Measurements from ENCODE around the gene MPL. TPM values are rescaled to one million over a fixed set of nuclear protein-coding genes. Genes with fewer than 3 reads are reported as not detected.
A peak's percentile ranks its signal among the peaks of the same experiment; 100 is the strongest.

Gene MPL
- total RNA-seq, 1 donor: not detected

DNA sequence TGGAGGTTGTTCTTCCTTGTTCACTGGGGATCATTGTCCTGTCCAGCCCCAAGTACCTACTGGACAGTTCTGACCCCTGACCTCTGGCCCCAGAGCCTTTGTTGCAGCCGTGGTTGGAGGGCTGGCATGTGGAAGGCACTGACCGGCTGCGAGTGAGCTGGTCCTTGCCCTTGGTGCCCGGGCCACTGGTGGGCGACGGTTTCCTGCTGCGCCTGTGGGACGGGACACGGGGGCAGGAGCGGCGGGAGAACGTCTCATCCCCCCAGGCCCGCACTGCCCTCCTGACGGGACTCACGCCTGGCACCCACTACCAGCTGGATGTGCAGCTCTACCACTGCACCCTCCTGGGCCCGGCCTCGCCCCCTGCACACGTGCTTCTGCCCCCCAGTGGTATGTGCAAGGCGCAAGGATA, 25.4 kb upstream of the MPL start:
- TF ChIP-seq, protein P1, sequence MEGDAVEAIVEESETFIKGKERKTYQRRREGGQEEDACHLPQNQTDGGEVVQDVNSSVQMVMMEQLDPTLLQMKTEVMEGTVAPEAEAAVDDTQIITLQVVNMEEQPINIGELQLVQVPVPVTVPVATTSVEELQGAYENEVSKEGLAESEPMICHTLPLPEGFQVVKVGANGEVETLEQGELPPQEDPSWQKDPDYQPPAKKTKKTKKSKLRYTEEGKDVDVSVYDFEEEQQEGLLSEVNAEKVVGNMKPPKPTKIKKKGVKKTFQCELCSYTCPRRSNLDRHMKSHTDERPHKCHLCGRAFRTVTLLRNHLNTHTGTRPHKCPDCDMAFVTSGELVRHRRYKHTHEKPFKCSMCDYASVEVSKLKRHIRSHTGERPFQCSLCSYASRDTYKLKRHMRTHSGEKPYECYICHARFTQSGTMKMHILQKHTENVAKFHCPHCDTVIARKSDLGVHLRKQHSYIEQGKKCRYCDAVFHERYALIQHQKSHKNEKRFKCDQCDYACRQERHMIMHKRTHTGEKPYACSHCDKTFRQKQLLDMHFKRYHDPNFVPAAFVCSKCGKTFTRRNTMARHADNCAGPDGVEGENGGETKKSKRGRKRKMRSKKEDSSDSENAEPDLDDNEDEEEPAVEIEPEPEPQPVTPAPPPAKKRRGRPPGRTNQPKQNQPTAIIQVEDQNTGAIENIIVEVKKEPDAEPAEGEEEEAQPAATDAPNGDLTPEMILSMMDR (IDR thresholded peaks at IDR 0.05; ENCODE audit: insufficient read depth, low read length): no peak
- no peak overlapping the region for H3K4me3 ChIP-seq (ENCODE audit: low read depth, low read length)
- DNase-seq (ENCODE audit: low read depth): no peak

DNA sequence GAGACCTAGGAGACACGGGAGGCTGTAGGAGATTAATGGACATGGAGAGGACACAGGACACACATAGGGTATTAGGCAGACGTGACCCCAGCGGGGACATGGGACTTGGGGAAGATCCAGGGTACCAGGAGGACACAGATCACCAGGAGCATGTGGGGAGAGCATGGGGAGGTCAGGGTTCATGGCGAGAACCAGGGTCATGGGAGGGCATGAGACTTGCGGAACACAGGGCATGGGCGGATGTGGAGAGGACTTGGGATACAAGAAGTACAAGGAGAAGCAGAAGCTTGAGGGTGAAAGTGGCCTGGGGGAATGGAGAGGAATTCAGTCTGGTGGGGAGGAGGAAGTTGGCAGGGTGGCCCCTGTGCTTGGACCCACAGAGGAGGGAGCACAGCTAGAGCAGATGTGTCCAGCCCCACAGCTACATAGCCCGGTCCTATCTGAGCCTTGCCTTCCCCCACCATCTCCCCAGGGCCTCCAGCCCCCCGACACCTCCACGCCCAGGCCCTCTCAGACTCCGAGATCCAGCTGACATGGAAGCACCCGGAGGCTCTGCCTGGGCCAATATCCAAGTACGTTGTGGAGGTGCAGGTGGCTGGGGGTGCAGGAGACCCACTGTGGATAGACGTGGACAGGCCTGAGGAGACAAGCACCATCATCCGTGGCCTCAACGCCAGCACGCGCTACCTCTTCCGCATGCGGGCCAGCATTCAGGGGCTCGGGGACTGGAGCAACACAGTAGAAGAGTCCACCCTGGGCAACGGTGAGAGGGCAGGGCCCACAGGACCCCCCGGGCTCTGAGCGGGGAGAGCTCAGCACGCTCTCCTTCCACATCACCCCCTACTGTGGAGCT, 24.7 kb upstream of the MPL start:
- TF ChIP-seq, protein P1 (IDR thresholded peaks at IDR 0.05; ENCODE audit: insufficient read depth, low read length): no peak
- no peak for DNase-seq (ENCODE audit: low read depth)
- H3K4me3 ChIP-seq (ENCODE audit: low read depth, low read length): no peak overlapping the region

DNA sequence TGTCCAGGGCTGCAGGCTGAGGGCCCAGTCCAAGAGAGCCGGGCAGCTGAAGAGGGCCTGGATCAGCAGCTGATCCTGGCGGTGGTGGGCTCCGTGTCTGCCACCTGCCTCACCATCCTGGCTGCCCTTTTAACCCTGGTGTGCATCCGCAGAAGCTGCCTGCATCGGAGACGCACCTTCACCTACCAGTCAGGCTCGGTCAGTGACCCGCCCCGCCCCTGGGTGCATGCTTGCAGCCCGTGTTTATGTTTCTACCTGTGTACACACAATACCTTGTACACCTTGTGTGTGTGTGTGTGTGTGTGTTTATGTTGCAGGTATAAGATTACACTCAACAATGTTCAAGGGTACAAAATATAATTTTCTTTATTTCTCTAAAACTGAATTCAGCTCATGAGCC, 23.8 kb upstream of the MPL start:
- no peak overlapping the region for H3K4me3 ChIP-seq (ENCODE audit: low read depth, low read length)
- TF ChIP-seq, protein P1 (IDR thresholded peaks at IDR 0.05; ENCODE audit: insufficient read depth, low read length): no peak
- no peak for DNase-seq (ENCODE audit: low read depth)

DNA sequence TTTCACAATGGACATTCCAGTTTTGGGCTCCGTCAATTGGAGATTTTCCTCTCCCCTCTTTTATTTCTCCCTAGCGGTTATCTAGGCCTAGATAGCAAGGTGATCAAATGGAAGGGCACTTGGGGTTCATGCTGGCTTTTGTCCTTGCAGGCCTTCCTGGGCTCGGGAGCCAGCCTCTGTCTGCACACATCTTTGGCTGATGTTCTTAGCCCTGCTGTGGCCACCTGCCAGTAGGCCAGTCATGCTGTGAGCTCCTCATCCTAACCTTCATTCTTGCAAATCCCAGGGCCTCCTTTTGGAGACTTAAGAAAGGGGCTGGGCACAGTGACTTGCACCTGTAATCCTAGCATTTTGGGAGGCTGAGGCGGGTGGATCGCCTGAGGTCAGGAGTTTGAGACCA, 23.4 kb upstream of the MPL start:
- no peak for DNase-seq (ENCODE audit: low read depth)
- no peak overlapping the region for H3K4me3 ChIP-seq (ENCODE audit: low read depth, low read length)
- TF ChIP-seq, protein P1 (IDR thresholded peaks at IDR 0.05; ENCODE audit: insufficient read depth, low read length): no peak

DNA sequence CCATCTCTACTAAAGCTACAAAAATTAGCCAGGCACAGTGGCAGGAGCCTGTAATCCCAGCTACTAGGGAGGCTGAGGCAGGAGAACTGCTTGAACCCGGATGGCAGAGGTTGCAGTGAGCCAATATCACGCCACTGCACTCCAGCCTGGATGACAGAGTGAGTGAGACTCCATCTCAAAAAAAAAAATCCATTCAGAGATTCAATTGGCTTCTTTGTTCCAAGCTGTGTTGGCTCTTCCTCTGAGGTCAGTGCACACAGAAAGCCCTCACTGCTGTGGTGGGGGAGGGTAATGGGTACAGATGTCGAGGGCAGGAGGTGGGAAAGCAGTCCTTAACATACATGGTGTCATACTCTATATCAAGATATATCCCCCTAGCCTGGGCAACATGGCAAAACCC, 22.1 kb upstream of the MPL start:
- TF ChIP-seq, protein P1 (IDR thresholded peaks at IDR 0.05; ENCODE audit: insufficient read depth, low read length): no peak
- no peak overlapping the region for H3K4me3 ChIP-seq (ENCODE audit: low read depth, low read length)
- no peak for DNase-seq (ENCODE audit: low read depth)

DNA sequence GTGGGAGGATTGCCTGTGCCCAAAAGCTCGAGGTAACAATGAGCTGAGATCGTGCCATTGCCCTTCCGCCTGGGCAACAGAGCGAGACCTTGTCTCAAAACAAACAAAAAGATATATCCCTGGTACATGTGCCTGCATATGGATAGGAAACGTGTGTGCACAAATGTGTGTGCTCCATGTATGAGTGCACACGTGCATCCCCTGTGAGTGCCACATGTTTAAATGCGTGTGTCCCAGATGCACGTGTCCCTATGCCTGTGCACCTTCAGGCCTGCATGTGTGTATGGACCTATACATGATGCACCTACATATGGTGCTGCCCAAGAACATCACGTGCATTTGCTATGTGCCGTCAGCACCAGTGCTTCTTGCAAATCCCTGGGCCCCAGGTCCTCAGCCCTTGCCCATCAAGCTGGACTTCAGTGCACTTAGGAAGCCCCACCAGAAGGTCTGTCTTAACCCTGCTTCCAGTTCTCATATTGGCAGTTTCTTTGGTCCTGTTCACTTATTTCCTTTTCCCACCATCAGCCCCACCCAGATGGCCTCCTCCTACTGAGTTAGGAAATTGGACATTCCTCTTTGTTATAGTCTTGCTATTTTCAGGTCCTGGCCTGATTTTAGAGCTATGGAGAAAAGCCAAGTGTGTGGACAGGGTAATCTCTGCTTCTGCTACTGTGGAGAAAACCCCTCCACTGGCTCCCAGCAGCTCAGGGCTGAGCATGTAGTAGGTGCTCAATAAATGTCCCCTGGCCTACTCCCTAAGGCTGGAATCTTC, 21.5 kb upstream of the MPL start:
- DNase-seq (ENCODE audit: low read depth): peak; percentile 48
- TF ChIP-seq, protein P1 (IDR thresholded peaks at IDR 0.05; ENCODE audit: insufficient read depth, low read length): no peak

More for the DNA sequence above, 21.5 kb upstream of the MPL start:
- H3K4me3 ChIP-seq (ENCODE audit: low read depth, low read length): no peak overlapping the region
